Measurements from ENCODE around the gene FDX2. TPM values are rescaled to one million over a fixed set of nuclear protein-coding genes. Genes with fewer than 3 reads are reported as not detected.

Gene FDX2
- polyA plus RNA-seq (ENCODE audit: insufficient read length in 3 of 3), result 10 to 100 TPM; 14.5 to 23.3 (median 20.6) TPM
- long read RNA-seq, donor 1, transcript FDX2-202 (5 exons, 1,012 nt), result major isoform, 7 of 11 reads
- long read RNA-seq, donor 1, partial matches to known transcripts, result 0 of 11 reads
- long read RNA-seq, donor 1, other reads (novel, unspliced or antisense), result 0 of 11 reads
- long read RNA-seq, donor 2, transcript FDX2-202 (5 exons, 1,012 nt), result major isoform, 6 of 9 reads
- long read RNA-seq, donor 2, partial matches to known transcripts, result 0 of 9 reads
- long read RNA-seq, donor 2, other reads (novel, unspliced or antisense), result 0 of 9 reads
- long read RNA-seq, donor 3, transcript FDX2-202 (5 exons, 1,012 nt), result major isoform, 10 of 14 reads
- long read RNA-seq, donor 3, partial matches to known transcripts, result 0 of 14 reads
- long read RNA-seq, donor 3, other reads (novel, unspliced or antisense), result 0 of 14 reads
- long read RNA-seq, donor 4, transcript FDX2-202 (5 exons, 1,012 nt), result major isoform, 6 of 9 reads
- long read RNA-seq, donor 4, partial matches to known transcripts, result 0 of 9 reads
- long read RNA-seq, donor 4, other reads (novel, unspliced or antisense), result 0 of 9 reads
- long read RNA-seq, donor 5, result 0 reads
- long read RNA-seq, donor 6, transcript FDX2-202 (5 exons, 1,012 nt), result major isoform, 12 of 16 reads
- long read RNA-seq, donor 6, partial matches to known transcripts, result 0 of 16 reads
- long read RNA-seq, donor 6, other reads (novel, unspliced or antisense), result 0 of 16 reads
- long read RNA-seq, donor 7, transcript FDX2-203 (4 exons, 635 nt), result major isoform, 7 of 12 reads
- long read RNA-seq, donor 7, partial matches to known transcripts, result 0 of 12 reads
- long read RNA-seq, donor 7, other reads (novel, unspliced or antisense), result 0 of 12 reads
- long read RNA-seq, donor 8, result 0 reads
- long read RNA-seq, donor 9, transcript FDX2-202 (5 exons, 1,012 nt), result major isoform, 9 of 11 reads
- long read RNA-seq, donor 9, partial matches to known transcripts, result 0 of 11 reads
- long read RNA-seq, donor 9, other reads (novel, unspliced or antisense), result 0 of 11 reads
- long read RNA-seq, donor 10, transcript FDX2-202 (5 exons, 1,012 nt), result major isoform, 7 of 10 reads
- long read RNA-seq, donor 10, partial matches to known transcripts, result 0 of 10 reads
- long read RNA-seq, donor 10, other reads (novel, unspliced or antisense), result 0 of 10 reads
- long read RNA-seq, donor 11, transcript FDX2-202 (5 exons, 1,012 nt), result major isoform, 9 of 10 reads
- long read RNA-seq, donor 11, partial matches to known transcripts, result 0 of 10 reads
- long read RNA-seq, donor 11, other reads (novel, unspliced or antisense), result 0 of 10 reads
- long read RNA-seq, donor 12, partial matches to known transcripts, result 0 of 7 reads
- long read RNA-seq, donor 12, other reads (novel, unspliced or antisense), result 0 of 7 reads
- long read RNA-seq, donor 13, result 0 reads
- long read RNA-seq, donor 14, transcript FDX2-202 (5 exons, 1,012 nt), result major isoform, 14 of 16 reads
- long read RNA-seq, donor 14, partial matches to known transcripts, result 0 of 16 reads
- long read RNA-seq, donor 14, other reads (novel, unspliced or antisense), result 0 of 16 reads
- long read RNA-seq, donor 15, transcript FDX2-202 (5 exons, 1,012 nt), result major isoform, 5 of 9 reads
- long read RNA-seq, donor 15, partial matches to known transcripts, result 0 of 9 reads
- long read RNA-seq, donor 15, other reads (novel, unspliced or antisense), result 0 of 9 reads
- long read RNA-seq, donor 16, transcript FDX2-202 (5 exons, 1,012 nt), result major isoform, 33 of 42 reads
- long read RNA-seq, donor 16, partial matches to known transcripts, result 0 of 42 reads
- long read RNA-seq, donor 16, other reads (novel, unspliced or antisense), result 0 of 42 reads

- peak in 7 of 11 donors; percentile 55 to 79 (median 68) for DNase-seq (ENCODE audit: extremely low read depth in 1 of 11, low read depth in 9 of 11, low spot score in 4 of 11)
These were observed at the start of gene FDX2 for GRCh38 chr19:10315335-10316214. FDX2 (minus strand) TSS chr19:10316015; CDS start chr19:10315996, 19 bp downstream.

- no peak for DNase-seq (ENCODE audit: extremely low read depth in 1 of 11, low read depth in 9 of 11, low spot score in 4 of 11)
These were observed 49.7 kb upstream of the FDX2 start for GRCh38 chr19:10365518-10365917.

GRCh38 chr19:10364644-10365043 is 48.8 kb upstream of the FDX2 start:
- no peak for DNase-seq (ENCODE audit: extremely low read depth in 1 of 11, low read depth in 9 of 11, low spot score in 4 of 11)

- DNase-seq (ENCODE audit: extremely low read depth in 1 of 11, low read depth in 9 of 11, low spot score in 4 of 11), result no peak
These were observed 48.0 kb upstream of the FDX2 start for GRCh38 chr19:10363789-10364281.

GRCh38 chr19:10362259-10362658 is 46.4 kb upstream of the FDX2 start:
- no peak for DNase-seq (ENCODE audit: extremely low read depth in 1 of 11, low read depth in 9 of 11, low spot score in 4 of 11)

GRCh38 chr19:10361569-10362011 is 45.8 kb upstream of the FDX2 start:
- no peak for DNase-seq (ENCODE audit: extremely low read depth in 1 of 11, low read depth in 9 of 11, low spot score in 4 of 11)

GRCh38 chr19:10356431-10356830 is 40.6 kb upstream of the FDX2 start:
- DNase-seq (ENCODE audit: extremely low read depth in 1 of 11, low read depth in 9 of 11, low spot score in 4 of 11), result no peak

- peak in 3 of 11 donors; percentile 41 to 65 (median 56) for DNase-seq (ENCODE audit: extremely low read depth in 1 of 11, low read depth in 9 of 11, low spot score in 4 of 11)
These were observed 38.1 kb upstream of the FDX2 start for GRCh38 chr19:10353793-10354391.

GRCh38 chr19:10352764-10353671 is 37.2 kb upstream of the FDX2 start:
- DNase-seq (ENCODE audit: extremely low read depth in 1 of 11, low read depth in 9 of 11, low spot score in 4 of 11), result peak in 6 of 11 donors; percentile 54 to 80 (median 72)

GRCh38 chr19:10346509-10346908 is 30.7 kb upstream of the FDX2 start:
- no peak for DNase-seq (ENCODE audit: extremely low read depth in 1 of 11, low read depth in 9 of 11, low spot score in 4 of 11)

GRCh38 chr19:10344780-10345179 is 29.0 kb upstream of the FDX2 start:
- no peak for DNase-seq (ENCODE audit: extremely low read depth in 1 of 11, low read depth in 9 of 11, low spot score in 4 of 11)

- no peak for DNase-seq (ENCODE audit: extremely low read depth in 1 of 11, low read depth in 9 of 11, low spot score in 4 of 11)
These were observed 27.7 kb upstream of the FDX2 start for GRCh38 chr19:10343495-10343894.

GRCh38 chr19:10339977-10340376 is 24.2 kb upstream of the FDX2 start:
- no peak for DNase-seq (ENCODE audit: extremely low read depth in 1 of 11, low read depth in 9 of 11, low spot score in 4 of 11)

- no peak for DNase-seq (ENCODE audit: extremely low read depth in 1 of 11, low read depth in 9 of 11, low spot score in 4 of 11)
These were observed 23.7 kb upstream of the FDX2 start, which contains the start of gene ICAM3 for GRCh38 chr19:10339380-10339960. ICAM3 (minus strand) TSS chr19:10339624; CDS start chr19:10339614, 10 bp downstream.

GRCh38 chr19:10338940-10339339 is 23.1 kb upstream of the FDX2 start:
- DNase-seq (ENCODE audit: extremely low read depth in 1 of 11, low read depth in 9 of 11, low spot score in 4 of 11), result no peak
